Gastrocnemius medialis (tissue), 4 donors: ENCODE data around the gene MYLK2. TPM values are rescaled to one million over a fixed set of nuclear protein-coding genes. Genes with fewer than 3 reads are reported as not detected.
"Not testable (repeated sequence)": the region's sequence is repeated elsewhere in the genome, so short reads cannot be mapped to it uniquely, and the experiment has no call there.

Source experiments
- ATAC-seq, 2 donors: fragments of 150-250 bp; one replicate each; pipeline ENCODE4 v1.9.1; 2016
- DNase-seq, 2 donors: peaks; one replicate each; pipeline ENCODE4 v3.0.0-alpha.2; 2019
- H3K27ac ChIP-seq, 4 donors: fragments of 200-600 bp; sonication (generic); 1 replicate in 1 of 4; 2 replicates in 3 of 4; pipeline ENCODE4 v1.5.1; 2016 to 2018; ENCODE audit warnings: mild to moderate bottlenecking in 2 of 4, moderate library complexity in 1 of 4
- H3K27me3 ChIP-seq, 3 donors: fragments of 200-600 bp; sonication (generic) in 2 of 3; 1 replicate in 1 of 3; 2 replicates in 2 of 3; pipeline versions ENCODE4 v1.5.1 to v1.6.0; 2016 to 2019; ENCODE audit warnings: mild to moderate bottlenecking in 1 of 3, moderate library complexity in 1 of 3
- H3K36me3 ChIP-seq, 2 donors: fragments of 200-600 bp; sonication (generic) in 1 of 2; one replicate each; pipeline ENCODE4 v1.5.1; 2017 to 2018
- H3K4me1 ChIP-seq, 2 donors: fragments of 200-600 bp; sonication (generic) in 1 of 2; one replicate each; pipeline ENCODE4 v1.5.1; 2016 to 2017; ENCODE audit warnings: mild to moderate bottlenecking in 2 of 2
- H3K4me3 ChIP-seq, 4 donors: fragments of 200-600 bp; sonication (generic) in 3 of 4; 1 replicate in 1 of 4; 2 replicates in 3 of 4; pipeline ENCODE4 v1.5.1; 2016 to 2019; ENCODE audit warnings: mild to moderate bottlenecking in 2 of 4
- H3K9me3 ChIP-seq, 3 donors: fragments of 200-600 bp; sonication (generic) in 2 of 3; 1 replicate in 1 of 3; 2 replicates in 2 of 3; pipeline ENCODE4 v1.5.1; 2016 to 2019
- CTCF ChIP-seq, 5 experiments: fragments of 450-650 bp in 3 of 5; fragments of 200-600 bp in 2 of 5; sonication (generic) in 2 of 5; IDR thresholded peaks in 4 of 5; conservative IDR thresholded peaks in 1 of 5; 1 replicate in 4 of 5; 2 replicates in 1 of 5; pipeline ENCODE4 v1.5.1; 2016 to 2019; ENCODE audit warnings: antibody characterized with exemption in 5 of 5, mild to moderate bottlenecking in 3 of 5, moderate library complexity in 3 of 5
- POLR2A ChIP-seq, 2 donors: fragments of 450-650 bp; IDR thresholded peaks; one replicate each; pipeline ENCODE4 v1.6.1; 2017; ENCODE audit warnings: antibody characterized with exemption in 2 of 2, mild to moderate bottlenecking in 2 of 2, moderate library complexity in 2 of 2
- in situ Hi-C, 4 donors: fragments of 200-750 bp; cut with MboI; loops; one replicate each; pipeline versions ENCODE4 v1.15.0 to v1.8.0; 2017; ENCODE audit warnings: low sequenced_read_pairs in 4 of 4
- intact Hi-C: fragments of 100-400 bp; cut with DNase I; formaldehyde crosslinking; loops from one replicate; pipeline ENCODE4 v1.15.1; 2023; ENCODE audit warnings: low total_unique reads
- total RNA-seq, 4 donors: library from RNA; depleted of rRNA; stranded (reverse); fragments of >200 nt; gene quantifications; one replicate each; pipeline versions ENCODE4 v1.1.0 to v1.2.3, GENCODE V29; 2016

The MYLK2 gene
- total RNA-seq, 4 donors from 2014 or later, result 17.2 to 255 (median 88.4) TPM

- TF ChIP-seq CTCF (IDR thresholded peaks at IDR 0.05 in 4 of 5, conservative IDR thresholded peaks at IDR 0.05 in 1 of 5) (no peak), POLR2A (IDR thresholded peaks at IDR 0.05) (no peak)
- ATAC-seq (no peak), DNase-seq (no peak)
- Histone ChIP-seq H3K4me1 (peaks cover 80 to 82% of the 10 kb centered on the region in 2 donors), H3K27me3 (no peaks in the 10 kb centered on the region), H3K27ac (peak overlapping the region; percentile 87 to 95 (median 93)), H3K4me3 (no peak overlapping the region), H3K36me3 (no peaks in the 10 kb centered on the region), H3K9me3 (no peaks in the 10 kb centered on the region)
- in situ Hi-C loops (loop anchor here in 2 of 4 donors (10.0 to 25.0 kb wide), 2 partner anchors 66 to 149 kb away; no protein-coding TSS in a partner anchor), intact Hi-C loops (no loop called here)
Observed at GRCh38 chr20:31811198-31811597, 8.0 kb upstream of the MYLK2 start.

- TF ChIP-seq CTCF (IDR thresholded peaks at IDR 0.05 in 4 of 5, conservative IDR thresholded peaks at IDR 0.05 in 1 of 5) (no peak), POLR2A (IDR thresholded peaks at IDR 0.05) (peak; percentile 7 to 41)
- Histone ChIP-seq H3K27ac (peak overlapping the region; percentile 87 to 95 (median 93)), H3K27me3 (no peaks in the 10 kb centered on the region), H3K36me3 (no peaks in the 10 kb centered on the region), H3K4me3 (peak overlapping the region; percentile 5 to 38 (median 22)), H3K9me3 (no peaks in the 10 kb centered on the region), H3K4me1 (peaks cover 73 to 81% of the 10 kb centered on the region in 2 donors)
- DNase-seq (peak; percentile 57 to 90), ATAC-seq (peak; percentile 72 to 80)
- in situ Hi-C loops, result loop anchor here in 2 of 4 donors (10.0 to 25.0 kb wide), 2 partner anchors 67 to 150 kb away; no protein-coding TSS in a partner anchor
- intact Hi-C loops, result no loop called here
Observed at GRCh38 chr20:31811796-31812728, 7.1 kb upstream of the MYLK2 start.

GRCh38 chr20:31813611-31814010 is 5.5 kb upstream of the MYLK2 start:
- H3K4me1 ChIP-seq, result peaks cover 70 to 77% of the 10 kb centered on the region in 2 donors
- intact Hi-C loops, result no loop called here
- peak overlapping the region; percentile 87 to 95 (median 93) for H3K27ac ChIP-seq

GRCh38 chr20:31814142-31814541 is 5.0 kb upstream of the MYLK2 start:
- peak overlapping the region; percentile 87 to 95 (median 93) for H3K27ac ChIP-seq

More at GRCh38 chr20:31813611-31814010, 5.5 kb upstream of the MYLK2 start:
- DNase-seq (no peak), ATAC-seq (no peak)
- in situ Hi-C loops, result loop anchor here in 2 of 4 donors (10.0 to 25.0 kb wide), 2 partner anchors 69 to 151 kb away; no protein-coding TSS in a partner anchor
- Histone ChIP-seq H3K9me3 (no peaks in the 10 kb centered on the region), H3K4me3 (no peak overlapping the region), H3K27me3 (no peaks in the 10 kb centered on the region), H3K36me3 (no peaks in the 10 kb centered on the region)
- TF ChIP-seq CTCF (IDR thresholded peaks at IDR 0.05 in 4 of 5, conservative IDR thresholded peaks at IDR 0.05 in 1 of 5), result no peak
- TF ChIP-seq POLR2A (IDR thresholded peaks at IDR 0.05), result no peak

More at GRCh38 chr20:31814142-31814541, 5.0 kb upstream of the MYLK2 start:
- H3K4me3 ChIP-seq, DNase-seq, H3K9me3 ChIP-seq, intact Hi-C loops, H3K36me3 ChIP-seq, H3K27me3 ChIP-seq, ATAC-seq: not testable (repeated sequence)
- H3K4me1 ChIP-seq, result peaks cover 74 to 82% of the 10 kb centered on the region in 2 donors
- in situ Hi-C loops, result loop anchor here in 2 of 4 donors (10.0 to 25.0 kb wide), 2 partner anchors 69 to 152 kb away; no protein-coding TSS in a partner anchor
